NOMO-1 treated with DMSO at 0.1 percent for 48 hours (cell line): ENCODE results near the gene CD82.

ENCODE experiments used
- DNase-seq: peaks from one replicate; lab custom pipeline; 2025; ENCODE audit not compliant: unreplicated experiment; lab: John Stamatoyannopoulos, UW

The CD82 gene

GRCh38 chr11:44574610-44575287 is 9.3 kb downstream of the CD82 start:
- no peak for DNase-seq

GRCh38 chr11:44575288-44575672 is 9.8 kb downstream of the CD82 start:
- DNase-seq: no peak

GRCh38 chr11:44575962-44576361 is 10.5 kb downstream of the CD82 start:
- no peak for DNase-seq

- no peak for DNase-seq
Observed at GRCh38 chr11:44576656-44577055, 11.2 kb downstream of the CD82 start.

GRCh38 chr11:44577231-44577830 is 11.9 kb downstream of the CD82 start:
- DNase-seq: no peak

- DNase-seq: peak; percentile 29
Observed at GRCh38 chr11:44578279-44578678, 12.8 kb downstream of the CD82 start.

- no peak for DNase-seq
Observed at GRCh38 chr11:44579302-44579761, 13.9 kb downstream of the CD82 start.

GRCh38 chr11:44580701-44581100 is 15.2 kb downstream of the CD82 start:
- DNase-seq: no peak

- no peak for DNase-seq
Observed at GRCh38 chr11:44581246-44581645, 15.8 kb downstream of the CD82 start.

GRCh38 chr11:44582641-44583352 is 17.3 kb downstream of the CD82 start:
- no peak for DNase-seq

- DNase-seq: no peak
Observed at GRCh38 chr11:44583353-44583669, 17.8 kb downstream of the CD82 start.

- DNase-seq: no peak
Observed at GRCh38 chr11:44585421-44585820, 20.0 kb downstream of the CD82 start.

- no peak for DNase-seq
Observed at GRCh38 chr11:44589301-44589700, 23.8 kb downstream of the CD82 start.

GRCh38 chr11:44590769-44591168 is 25.3 kb downstream of the CD82 start:
- no peak for DNase-seq

GRCh38 chr11:44591557-44591956 is 26.1 kb downstream of the CD82 start:
- DNase-seq: no peak

- DNase-seq: peak; percentile 60
Observed at GRCh38 chr11:44592125-44592940, 26.9 kb downstream of the CD82 start.

- no peak for DNase-seq
Observed at GRCh38 chr11:44593251-44593650, 27.8 kb downstream of the CD82 start.

GRCh38 chr11:44595006-44595405 is 29.5 kb downstream of the CD82 start:
- no peak for DNase-seq

- DNase-seq: no peak
Observed at GRCh38 chr11:44595964-44596381, 30.5 kb downstream of the CD82 start.

GRCh38 chr11:44596525-44597276 is 31.2 kb downstream of the CD82 start:
- no peak for DNase-seq
